ENCODE data around the gene CMTM3.

CMTM3 gene

GRCh38 chr16:66596986-66597848 is 7.3 kb upstream of the CMTM3 start:
- H3K27me3 ChIP-seq (ENCODE audit: insufficient read depth, low read depth, severe bottlenecking) = no peaks in the 10 kb centered on the region
- H3K4me3 ChIP-seq (ENCODE audit: low read depth, low read length) = no peak overlapping the region
- no peaks in the 10 kb centered on the region for H3K36me3 ChIP-seq
- DNase-seq = no peak
- no peak overlapping the region for H3K27ac ChIP-seq
- H3K9me3 ChIP-seq (ENCODE audit: severe bottlenecking) = peaks cover 4% of the 10 kb centered on the region
- TF ChIP-seq, protein P1, sequence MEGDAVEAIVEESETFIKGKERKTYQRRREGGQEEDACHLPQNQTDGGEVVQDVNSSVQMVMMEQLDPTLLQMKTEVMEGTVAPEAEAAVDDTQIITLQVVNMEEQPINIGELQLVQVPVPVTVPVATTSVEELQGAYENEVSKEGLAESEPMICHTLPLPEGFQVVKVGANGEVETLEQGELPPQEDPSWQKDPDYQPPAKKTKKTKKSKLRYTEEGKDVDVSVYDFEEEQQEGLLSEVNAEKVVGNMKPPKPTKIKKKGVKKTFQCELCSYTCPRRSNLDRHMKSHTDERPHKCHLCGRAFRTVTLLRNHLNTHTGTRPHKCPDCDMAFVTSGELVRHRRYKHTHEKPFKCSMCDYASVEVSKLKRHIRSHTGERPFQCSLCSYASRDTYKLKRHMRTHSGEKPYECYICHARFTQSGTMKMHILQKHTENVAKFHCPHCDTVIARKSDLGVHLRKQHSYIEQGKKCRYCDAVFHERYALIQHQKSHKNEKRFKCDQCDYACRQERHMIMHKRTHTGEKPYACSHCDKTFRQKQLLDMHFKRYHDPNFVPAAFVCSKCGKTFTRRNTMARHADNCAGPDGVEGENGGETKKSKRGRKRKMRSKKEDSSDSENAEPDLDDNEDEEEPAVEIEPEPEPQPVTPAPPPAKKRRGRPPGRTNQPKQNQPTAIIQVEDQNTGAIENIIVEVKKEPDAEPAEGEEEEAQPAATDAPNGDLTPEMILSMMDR (IDR thresholded peaks at IDR 0.05; ENCODE audit: low read depth, low read length) = no peak

GRCh38 chr16:66598111-66598510 is 6.4 kb upstream of the CMTM3 start:
- TF ChIP-seq, protein P1 (IDR thresholded peaks at IDR 0.05; ENCODE audit: low read depth, low read length) = no peak
- Histone ChIP-seq H3K36me3 (no peaks in the 10 kb centered on the region), H3K9me3 (ENCODE audit: severe bottlenecking) (peaks cover 4% of the 10 kb centered on the region), H3K27me3 (ENCODE audit: insufficient read depth, low read depth, severe bottlenecking) (no peaks in the 10 kb centered on the region), H3K27ac (no peak overlapping the region), H3K4me3 (ENCODE audit: low read depth, low read length) (no peak overlapping the region)
- no peak for DNase-seq

- no peaks in the 10 kb centered on the region for H3K27me3 ChIP-seq (ENCODE audit: insufficient read depth, low read depth, severe bottlenecking)
- H3K9me3 ChIP-seq (ENCODE audit: severe bottlenecking) = peaks cover 4% of the 10 kb centered on the region
- H3K4me3 ChIP-seq (ENCODE audit: low read depth, low read length) = no peak overlapping the region
- DNase-seq = no peak
- H3K36me3 ChIP-seq = no peaks in the 10 kb centered on the region
- H3K27ac ChIP-seq = no peak overlapping the region
- TF ChIP-seq, protein P1 (IDR thresholded peaks at IDR 0.05; ENCODE audit: low read depth, low read length) = no peak
These were observed 4.8 kb upstream of the CMTM3 start for GRCh38 chr16:66599726-66600125.

GRCh38 chr16:66600477-66600876 is 4.0 kb upstream of the CMTM3 start:
- no peaks in the 10 kb centered on the region for H3K36me3 ChIP-seq
- H3K27ac ChIP-seq = no peak overlapping the region
- no peak overlapping the region for H3K4me3 ChIP-seq (ENCODE audit: low read depth, low read length)
- peaks cover 4% of the 10 kb centered on the region for H3K9me3 ChIP-seq (ENCODE audit: severe bottlenecking)
- no peaks in the 10 kb centered on the region for H3K27me3 ChIP-seq (ENCODE audit: insufficient read depth, low read depth, severe bottlenecking)
- DNase-seq = no peak
- TF ChIP-seq, protein P1 (IDR thresholded peaks at IDR 0.05; ENCODE audit: low read depth, low read length) = no peak

- TF ChIP-seq, protein P1 (IDR thresholded peaks at IDR 0.05; ENCODE audit: low read depth, low read length) = no peak
- no peak for DNase-seq
- Histone ChIP-seq H3K27ac (no peak overlapping the region), H3K4me3 (ENCODE audit: low read depth, low read length) (no peak overlapping the region), H3K36me3 (no peaks in the 10 kb centered on the region), H3K27me3 (ENCODE audit: insufficient read depth, low read depth, severe bottlenecking) (no peaks in the 10 kb centered on the region), H3K9me3 (ENCODE audit: severe bottlenecking) (peaks cover 4% of the 10 kb centered on the region)
These were observed 3.0 kb upstream of the CMTM3 start for GRCh38 chr16:66601471-66601870.
